GM18520 (cell line): ENCODE results near the gene TP53INP2.
"Not testable (repeated sequence)": the region's sequence is repeated elsewhere in the genome, so short reads cannot be mapped to it uniquely, and the experiment has no call there.

Experiments used
- ATAC-seq: cut with Tn5 transposase; IDR thresholded peaks from one replicate; pipeline ENCODE4 v1.9.1; 2021; ENCODE audit not compliant: unreplicated experiment

The TP53INP2 gene

DNA sequence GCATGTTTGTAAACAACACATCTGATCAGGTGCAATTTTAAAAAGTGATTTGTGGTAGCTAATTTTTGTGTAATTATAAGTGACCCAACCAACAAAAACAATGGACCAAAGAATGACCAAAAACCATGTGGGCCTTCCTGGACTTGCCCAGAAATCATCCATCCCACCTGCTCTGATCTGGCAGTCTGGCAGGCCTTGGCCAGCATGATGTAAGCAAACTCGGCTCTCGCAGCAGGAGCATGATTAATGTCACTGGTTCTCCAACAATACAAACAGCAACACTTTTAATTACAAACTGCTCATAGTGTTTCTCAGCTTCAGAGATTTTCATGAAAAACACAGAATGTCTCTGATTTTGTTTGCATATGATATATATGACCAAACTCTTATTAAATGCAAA is 16.1 kb downstream of the TP53INP2 start:
- ATAC-seq: no peak

- ATAC-seq: not testable (repeated sequence)
Observed at GRCh38 chr20:34722560-34722959, 18.4 kb downstream of the TP53INP2 start.

DNA sequence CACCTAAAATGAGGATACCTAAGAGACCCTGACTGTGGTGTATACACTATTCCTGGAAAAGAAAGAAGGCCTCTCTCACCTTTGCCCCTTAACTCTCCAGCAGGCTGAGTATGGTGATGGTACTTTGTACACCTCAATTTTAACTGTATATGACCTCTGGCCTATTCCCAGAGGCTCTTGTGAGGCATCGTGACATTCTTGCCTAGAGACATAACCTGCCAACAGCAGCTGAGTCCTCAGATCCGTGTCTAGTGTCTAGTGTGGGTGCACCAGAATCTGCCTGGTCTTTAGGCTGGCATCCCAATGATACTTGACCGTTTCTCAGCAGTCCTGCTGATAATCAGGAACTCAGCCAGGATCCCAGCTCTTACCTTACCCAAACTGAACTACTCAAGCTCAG is 20.0 kb downstream of the TP53INP2 start:
- ATAC-seq: no peak

GRCh38 chr20:34729416-34729815 is 25.3 kb downstream of the TP53INP2 start:
- ATAC-seq: no peak

DNA sequence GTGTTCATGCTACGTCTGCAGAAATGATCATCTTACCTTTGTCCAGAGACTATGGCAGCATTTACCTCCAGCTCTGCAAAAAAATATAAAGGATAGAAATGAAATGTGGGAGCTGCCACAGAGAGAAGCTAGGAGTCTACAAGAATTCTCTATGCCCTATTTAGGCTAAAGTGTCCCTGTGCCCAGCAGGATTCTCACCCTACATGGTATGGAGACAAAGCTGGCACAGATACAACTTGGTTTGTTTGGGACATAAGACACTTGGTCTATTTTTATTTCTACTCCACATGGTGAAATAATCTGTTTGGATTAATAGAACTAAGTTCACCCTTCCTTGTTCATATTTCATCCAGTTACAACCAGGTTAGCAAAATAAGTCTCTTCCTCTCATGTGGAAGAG is 28.4 kb downstream of the TP53INP2 start:
- no peak for ATAC-seq

GRCh38 chr20:34736106-34736735 is 32.1 kb downstream of the TP53INP2 start:
- ATAC-seq: no peak

GRCh38 chr20:34743039-34743438 is 38.9 kb downstream of the TP53INP2 start:
- no peak for ATAC-seq

- no peak for ATAC-seq
Observed at GRCh38 chr20:34744340-34744739, 40.2 kb downstream of the TP53INP2 start.

GRCh38 chr20:34744847-34745246 is 40.7 kb downstream of the TP53INP2 start:
- no peak for ATAC-seq

- no peak for ATAC-seq
Observed at GRCh38 chr20:34746674-34747073, 42.5 kb downstream of the TP53INP2 start.

GRCh38 chr20:34747479-34747878 is 43.3 kb downstream of the TP53INP2 start:
- ATAC-seq: no peak

- ATAC-seq: no peak
Observed at GRCh38 chr20:34748709-34749108, 44.6 kb downstream of the TP53INP2 start.

DNA sequence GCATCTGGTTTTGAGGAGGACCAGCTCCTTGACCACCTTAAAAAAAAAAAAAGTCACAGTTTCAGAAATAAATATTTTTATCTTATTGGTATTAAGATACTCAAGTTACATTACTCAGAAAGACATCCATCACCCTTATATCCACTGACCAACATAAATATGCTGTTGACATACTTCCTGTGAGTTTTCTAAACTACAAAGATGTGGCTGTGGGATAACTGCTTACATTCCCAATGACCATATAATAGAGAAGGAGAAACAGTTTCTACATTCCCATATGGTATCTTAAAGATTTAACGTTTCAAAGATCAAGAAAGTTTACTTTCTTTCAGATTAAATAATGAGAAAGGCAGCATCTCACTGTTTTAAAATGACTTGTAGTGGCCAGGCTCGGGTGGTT is 46.3 kb downstream of the TP53INP2 start:
- ATAC-seq: no peak

DNA sequence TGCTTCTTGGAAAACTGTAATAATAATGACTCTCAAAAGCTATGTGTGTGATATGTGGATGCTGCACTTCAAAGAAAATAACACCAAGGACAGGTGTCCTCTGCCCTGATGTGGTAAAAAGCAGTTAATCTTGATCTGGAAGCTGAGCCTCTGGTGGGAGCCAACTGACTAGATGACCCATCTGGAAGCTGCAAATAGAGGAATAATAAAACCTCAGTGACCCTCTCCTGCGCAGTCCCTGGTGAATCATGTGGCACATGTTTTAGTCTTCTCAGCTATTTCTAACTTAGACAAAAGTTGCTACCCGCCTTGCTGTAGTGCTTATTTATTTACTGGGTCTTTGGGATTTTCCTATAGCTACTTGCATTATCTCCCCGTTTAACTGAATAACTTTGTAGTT is 47.3 kb downstream of the TP53INP2 start:
- ATAC-seq: no peak

DNA sequence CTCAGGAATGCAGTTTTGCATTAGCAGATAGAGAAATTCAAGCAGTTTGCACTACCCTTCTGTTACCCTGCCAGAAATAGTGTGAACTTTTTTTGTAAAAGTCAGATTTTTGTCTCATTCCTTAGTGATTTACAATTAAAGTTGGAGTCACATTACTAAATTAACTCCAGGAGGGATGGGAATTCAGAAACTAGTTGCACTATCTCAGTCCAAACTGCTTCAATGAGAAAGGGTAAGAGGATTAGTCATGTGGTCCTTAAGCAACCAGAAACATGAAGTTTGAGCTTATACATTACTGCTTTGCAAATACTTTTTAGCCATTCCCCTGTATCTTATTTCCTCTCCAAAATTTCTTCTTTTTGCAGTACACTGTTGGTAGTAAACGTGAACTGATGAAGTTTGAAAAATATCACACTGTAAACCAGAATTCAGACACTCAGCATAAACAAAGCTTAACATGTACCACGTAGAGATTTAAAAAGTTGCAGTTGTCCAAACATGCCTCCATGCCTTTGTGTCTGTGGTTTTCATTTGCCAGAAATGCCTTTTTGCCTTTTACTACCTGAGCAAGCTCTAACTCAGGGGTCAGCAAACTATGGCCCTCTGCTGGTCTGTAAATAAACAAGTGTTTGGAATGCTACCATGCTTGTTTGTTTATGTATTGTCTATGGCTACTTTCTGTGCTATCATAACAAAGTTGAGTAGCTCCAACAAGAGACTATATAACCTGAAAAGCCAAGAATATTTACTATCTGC is 49.7 kb downstream of the TP53INP2 start:
- no peak for ATAC-seq

GRCh38 chr20:34754611-34755010 is 50.5 kb downstream of the TP53INP2 start:
- ATAC-seq: no peak

- no peak for ATAC-seq
Observed at GRCh38 chr20:34755367-34755766, 51.2 kb downstream of the TP53INP2 start.

GRCh38 chr20:34762031-34762555 is 57.9 kb downstream of the TP53INP2 start:
- no peak for ATAC-seq
